ENCODE measurements around the gene MYO7A.

GRCh38 chr11:77183431-77183984, 55.5 kb downstream of the MYO7A start:
- TF ChIP-seq POLR2A (IDR thresholded peaks at IDR 0.05) (no peak), CTCF (IDR thresholded peaks at IDR 0.05) (no peak)
